ENCODE measurements around the gene CLEC16A. TPM values are rescaled to one million over a fixed set of nuclear protein-coding genes. Genes with fewer than 3 reads are reported as not detected.

CLEC16A gene
- total RNA-seq, 4 donors from 2014 or later = 24.5 to 33.0 (median 29.3) TPM

DNA sequence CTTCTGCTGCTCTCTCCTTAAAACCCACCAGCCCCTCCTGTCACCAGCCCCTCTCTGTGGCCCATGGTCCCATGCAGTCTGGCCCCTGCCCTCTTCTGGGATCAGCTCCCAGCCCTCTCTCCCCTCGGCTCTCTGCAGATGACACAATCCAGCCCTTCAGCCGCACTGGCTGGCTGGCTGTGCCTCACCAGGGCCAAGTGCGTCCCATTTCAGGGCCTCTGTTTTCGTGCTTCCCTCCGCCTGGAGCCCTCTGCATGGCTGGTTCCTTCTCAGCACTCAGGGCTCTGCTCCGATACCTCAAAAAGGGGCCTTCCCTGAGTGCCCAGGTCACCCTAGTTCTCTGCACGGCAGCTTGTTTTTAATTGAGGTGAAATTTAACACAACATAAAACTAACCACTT is 187.3 kb downstream of the CLEC16A start:
- TF ChIP-seq, protein P1, sequence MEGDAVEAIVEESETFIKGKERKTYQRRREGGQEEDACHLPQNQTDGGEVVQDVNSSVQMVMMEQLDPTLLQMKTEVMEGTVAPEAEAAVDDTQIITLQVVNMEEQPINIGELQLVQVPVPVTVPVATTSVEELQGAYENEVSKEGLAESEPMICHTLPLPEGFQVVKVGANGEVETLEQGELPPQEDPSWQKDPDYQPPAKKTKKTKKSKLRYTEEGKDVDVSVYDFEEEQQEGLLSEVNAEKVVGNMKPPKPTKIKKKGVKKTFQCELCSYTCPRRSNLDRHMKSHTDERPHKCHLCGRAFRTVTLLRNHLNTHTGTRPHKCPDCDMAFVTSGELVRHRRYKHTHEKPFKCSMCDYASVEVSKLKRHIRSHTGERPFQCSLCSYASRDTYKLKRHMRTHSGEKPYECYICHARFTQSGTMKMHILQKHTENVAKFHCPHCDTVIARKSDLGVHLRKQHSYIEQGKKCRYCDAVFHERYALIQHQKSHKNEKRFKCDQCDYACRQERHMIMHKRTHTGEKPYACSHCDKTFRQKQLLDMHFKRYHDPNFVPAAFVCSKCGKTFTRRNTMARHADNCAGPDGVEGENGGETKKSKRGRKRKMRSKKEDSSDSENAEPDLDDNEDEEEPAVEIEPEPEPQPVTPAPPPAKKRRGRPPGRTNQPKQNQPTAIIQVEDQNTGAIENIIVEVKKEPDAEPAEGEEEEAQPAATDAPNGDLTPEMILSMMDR (IDR thresholded peaks at IDR 0.05 in 4 of 5, conservative IDR thresholded peaks at IDR 0.05 in 1 of 5) = no peak
- no peak for TF ChIP-seq POLR2A (IDR thresholded peaks at IDR 0.05)
- Histone ChIP-seq H3K9me3 (no peaks in the 10 kb centered on the region), H3K4me1 (peaks cover 60 to 70% of the 10 kb centered on the region in 2 donors), H3K27ac (peak overlapping the region in 2 of 4 donors; percentile 30 to 33), H3K4me3 (no peak overlapping the region), H3K36me3 (no peaks in the 10 kb centered on the region), H3K27me3 (no peaks in the 10 kb centered on the region)
- DNase-seq (no peak), ATAC-seq (no peak)
- in situ Hi-C loops (cut with MboI; ENCODE audit: low sequenced_read_pairs in 4 of 4) (loop anchor here in 1 of 4 donors (25.0 kb wide), 1 partner anchor 106 kb away; no protein-coding TSS in a partner anchor), intact Hi-C loops (cut with DNase I; ENCODE audit: low total_unique reads) (loop anchor here (2.0 kb wide), 1 partner anchor 125 kb away; the partner anchor contains the start of gene SOCS1)

- H3K4me3 ChIP-seq = no peak overlapping the region
Observed at GRCh38 chr16:11133344-11133943, 189.1 kb downstream of the CLEC16A start.

GRCh38 chr16:11134722-11135463 is 190.5 kb downstream of the CLEC16A start:
- in situ Hi-C loops (cut with MboI; ENCODE audit: low sequenced_read_pairs in 4 of 4) (loop anchor here in 1 of 4 donors (25.0 kb wide), 1 partner anchor 102 kb away; no protein-coding TSS in a partner anchor), intact Hi-C loops (cut with DNase I; ENCODE audit: low total_unique reads) (loop anchor here (1.0 to 5.0 kb wide), 4 partner anchors 10 to 362 kb away; no protein-coding TSS in a partner anchor)
- no peaks in the 10 kb centered on the region for H3K9me3 ChIP-seq
- no peak overlapping the region for H3K4me3 ChIP-seq
- peak in 1 of 2 donors; percentile 62 for DNase-seq
- H3K27me3 ChIP-seq = no peaks in the 10 kb centered on the region
- peak overlapping the region; percentile 86 to 90 (median 90) for H3K27ac ChIP-seq
- no peaks in the 10 kb centered on the region for H3K36me3 ChIP-seq
- no peak for TF ChIP-seq POLR2A (IDR thresholded peaks at IDR 0.05)
- ATAC-seq = no peak
- peaks cover 64 to 80% of the 10 kb centered on the region in 2 donors for H3K4me1 ChIP-seq

More at GRCh38 chr16:11133344-11133943, 189.1 kb downstream of the CLEC16A start:
- Histone ChIP-seq H3K27ac (peak overlapping the region; percentile 86 to 90 (median 90)), H3K4me1 (peaks cover 58 to 71% of the 10 kb centered on the region in 2 donors), H3K27me3 (no peaks in the 10 kb centered on the region), H3K9me3 (no peaks in the 10 kb centered on the region), H3K36me3 (no peaks in the 10 kb centered on the region)
- TF ChIP-seq, protein P1 (IDR thresholded peaks at IDR 0.05 in 4 of 5, conservative IDR thresholded peaks at IDR 0.05 in 1 of 5) = no peak
- TF ChIP-seq POLR2A (IDR thresholded peaks at IDR 0.05) = no peak
- in situ Hi-C loops (cut with MboI; ENCODE audit: low sequenced_read_pairs in 4 of 4) (loop anchor here in 1 of 4 donors (25.0 kb wide), 1 partner anchor 104 kb away; no protein-coding TSS in a partner anchor), intact Hi-C loops (cut with DNase I; ENCODE audit: low total_unique reads) (loop anchor here (2.0 kb wide), 1 partner anchor 123 kb away; the partner anchor contains the start of gene SOCS1)
- DNase-seq (peak; percentile 85 to 86), ATAC-seq (peak; percentile 49 to 64)

DNA sequence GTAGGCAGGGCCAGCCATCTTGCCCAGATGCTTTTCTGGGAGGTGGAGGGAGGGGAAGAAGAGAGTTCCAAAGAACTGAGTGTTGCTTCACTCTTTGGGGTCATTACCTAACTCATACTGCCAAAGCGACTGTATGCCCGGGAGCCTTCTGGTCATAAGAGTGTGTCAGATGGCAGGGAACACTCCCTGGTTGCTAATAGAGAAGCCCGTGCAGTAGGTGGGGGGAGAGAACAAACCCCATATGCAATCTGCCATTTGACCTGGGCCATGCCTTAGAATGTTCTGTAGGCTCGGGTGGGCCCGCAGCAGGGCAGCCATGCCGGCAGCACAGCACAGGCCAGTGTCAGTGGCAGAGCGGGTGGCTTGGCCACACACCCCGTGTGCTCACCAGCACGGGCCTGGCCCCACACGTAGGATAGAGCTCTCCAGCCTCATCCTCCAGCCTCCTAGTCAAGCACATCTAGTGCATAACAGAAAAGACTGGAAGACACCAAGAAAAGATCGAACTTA is 191.2 kb downstream of the CLEC16A start:
- H3K9me3 ChIP-seq = no peaks in the 10 kb centered on the region
- no peaks in the 10 kb centered on the region for H3K27me3 ChIP-seq
- in situ Hi-C loops (cut with MboI; ENCODE audit: low sequenced_read_pairs in 4 of 4) (loop anchor here in 1 of 4 donors (25.0 kb wide), 1 partner anchor 102 kb away; no protein-coding TSS in a partner anchor), intact Hi-C loops (cut with DNase I; ENCODE audit: low total_unique reads) (loop anchor here (1.0 to 5.0 kb wide), 4 partner anchors 10 to 362 kb away; no protein-coding TSS in a partner anchor)
- ATAC-seq (peak; percentile 92 to 96), DNase-seq (peak; percentile 89 to 94)
- H3K27ac ChIP-seq = peak overlapping the region; percentile 86 to 90 (median 90)
- H3K36me3 ChIP-seq = no peaks in the 10 kb centered on the region
- H3K4me1 ChIP-seq = peaks cover 64 to 75% of the 10 kb centered on the region in 2 donors
- TF ChIP-seq, protein P1 (IDR thresholded peaks at IDR 0.05 in 4 of 5, conservative IDR thresholded peaks at IDR 0.05 in 1 of 5) = no peak
- peak in 1 of 2 donors; percentile 57 for TF ChIP-seq POLR2A (IDR thresholded peaks at IDR 0.05)
- no peak overlapping the region for H3K4me3 ChIP-seq
